GM19025 (cell line): Measurements from ENCODE around the gene TBC1D25.
"Not testable (repeated sequence)": the region's sequence is repeated elsewhere in the genome, so short reads cannot be mapped to it uniquely, and the experiment has no call there.

ENCODE experiments used
- ATAC-seq: cut with Tn5 transposase; IDR thresholded peaks from one replicate; pipeline ENCODE4 v1.9.1; 2021; ENCODE audit warnings: mild to moderate bottlenecking, low read depth, moderate library complexity; ENCODE audit not compliant: unreplicated experiment

TBC1D25 gene

GRCh38 chrX:48515842-48516241 is 23.7 kb upstream of the TBC1D25 start:
- no peak for ATAC-seq

GRCh38 chrX:48516285-48516684 is 23.2 kb upstream of the TBC1D25 start:
- no peak for ATAC-seq

GRCh38 chrX:48516987-48517386 is 22.5 kb upstream of the TBC1D25 start:
- no peak for ATAC-seq

GRCh38 chrX:48519481-48519880 is 20.0 kb upstream of the TBC1D25 start:
- ATAC-seq = not testable (repeated sequence)

- no peak for ATAC-seq
These were observed 19.1 kb upstream of the TBC1D25 start for GRCh38 chrX:48520455-48520854.

GRCh38 chrX:48520976-48521352 is 18.6 kb upstream of the TBC1D25 start:
- no peak for ATAC-seq

- peak; percentile 99 for ATAC-seq
These were observed 17.9 kb upstream of the TBC1D25 start, which contains the start of gene EBP for GRCh38 chrX:48521353-48522243. EBP (plus strand) TSS chrX:48521808; CDS start chrX:48523772, 1,964 bp downstream.

GRCh38 chrX:48522291-48522690 is 17.2 kb upstream of the TBC1D25 start:
- ATAC-seq = no peak

- ATAC-seq = no peak
These were observed 15.8 kb upstream of the TBC1D25 start for GRCh38 chrX:48523682-48524081.

GRCh38 chrX:48525853-48526252 is 13.7 kb upstream of the TBC1D25 start:
- not testable (repeated sequence) for ATAC-seq

- no peak for ATAC-seq
These were observed 8.8 kb upstream of the TBC1D25 start for GRCh38 chrX:48530736-48531135.

GRCh38 chrX:48531358-48531959 is 8.1 kb upstream of the TBC1D25 start:
- ATAC-seq = no peak

- ATAC-seq = no peak
These were observed 7.4 kb upstream of the TBC1D25 start for GRCh38 chrX:48532161-48532560.

GRCh38 chrX:48533165-48533564 is 6.3 kb upstream of the TBC1D25 start:
- no peak for ATAC-seq

- no peak for ATAC-seq
These were observed 721 bp upstream of the TBC1D25 start for GRCh38 chrX:48538641-48539344.

GRCh38 chrX:48540028-48540375 is 488 bp downstream of the TBC1D25 start:
- peak; percentile 5 for ATAC-seq

GRCh38 chrX:48540480-48540879 is 966 bp downstream of the TBC1D25 start:
- ATAC-seq = no peak

GRCh38 chrX:48541140-48541814 is 1.8 kb downstream of the TBC1D25 start:
- no peak for ATAC-seq

- no peak for ATAC-seq
These were observed 9.4 kb downstream of the TBC1D25 start for GRCh38 chrX:48548871-48549270.

GRCh38 chrX:48555731-48556325 is 16.3 kb downstream of the TBC1D25 start:
- not testable (repeated sequence) for ATAC-seq
